GM12878 (cell line): ENCODE results near the gene TAF4. TPM values are rescaled to one million over a fixed set of nuclear protein-coding genes. Genes with fewer than 3 reads are reported as not detected.

Source experiments
- ATAC-seq: fragments of 200-7000 bp; cut with Tn5 transposase; 3 replicates; pipeline ENCODE4 v1.9.1; 2020; ENCODE audit warnings: mild to moderate bottlenecking, moderate library complexity
- BruUV-seq: library from RNA; stranded (reverse); fragments of 400-500 nt; replicated peaks from 2 replicates; lab custom pipeline; 2021; lab: Mats Ljungman, UMichigan
- CTCF ChIA-PET: fragments of 300-600 bp; sonication (Branson Sonifier 250); formaldehyde crosslinking; extraction: SDS; loops from one replicate; lab custom pipeline; 2021; ENCODE audit warnings: inconsistent platforms; lab: Yijun Ruan, JAX
- POLR2A ChIA-PET: fragments of 350-600 bp; formaldehyde crosslinking; extraction: SDS; loops from one replicate; lab custom pipeline; 2021; ENCODE audit warnings: inconsistent platforms; lab: Charles Lee
- RAD21 ChIA-PET: fragments of 300-600 bp; sonication (Branson Sonifier 250); formaldehyde crosslinking; loops from one replicate; lab custom pipeline; 2023; ENCODE audit warnings: antibody characterized with exemption; ENCODE audit not compliant: unreplicated experiment; lab: Charles Lee
- SMC1A ChIA-PET: fragments of 300-600 bp; sonication (Branson Sonifier 250); formaldehyde crosslinking; loops from one replicate; lab custom pipeline; 2023; ENCODE audit not compliant: unreplicated experiment, uncharacterized antibody; lab: Charles Lee
- DNase-seq: peaks from one replicate; pipeline ENCODE4 v3.0.0-alpha.2; 2011; ENCODE audit warnings: low read depth, low spot score
- FAIRE-seq: peaks from 3 replicates; lab custom pipeline; 2011; peaks lifted over from hg19 to GRCh38; lab: Jason Lieb, UNC
- H2AFZ ChIP-seq: 2 replicates; pipeline ENCODE4 v1.6.0; 2011; ENCODE audit warnings: low read depth, low read length, control low read depth; ENCODE audit not compliant: control insufficient read depth
- H3K27ac ChIP-seq: 2 replicates; pipeline ENCODE4 v1.5.1; 2011; ENCODE audit warnings: control low read depth; ENCODE audit not compliant: control insufficient read depth, insufficient read depth
- H3K27me3 ChIP-seq, 2 experiments: replicated peaks in 1 of 2; 2 replicates each; pipeline versions ENCODE4 v1.6.0 to v1.6.1; 2011; ENCODE audit warnings: low read length in 1 of 2; ENCODE audit not compliant: control insufficient read depth in 2 of 2, insufficient read depth in 2 of 2
- H3K36me3 ChIP-seq, 2 experiments: 2 replicates each; pipeline ENCODE4 v1.5.1; 2011; ENCODE audit warnings: low read length in 1 of 2; ENCODE audit not compliant: control insufficient read depth in 2 of 2, insufficient read depth in 2 of 2
- H3K4me1 ChIP-seq: 2 replicates; pipeline ENCODE4 v1.6.1; 2011; ENCODE audit warnings: mild to moderate bottlenecking, low read length, moderate library complexity, mixed read lengths; ENCODE audit not compliant: control insufficient read depth, insufficient read depth
- H3K4me2 ChIP-seq: 2 replicates; pipeline ENCODE4 v1.6.0; 2011; ENCODE audit warnings: control low read depth; ENCODE audit not compliant: control insufficient read depth, insufficient read depth
- H3K4me3 ChIP-seq: fragments of 200-600 bp; sonication (generic); 2 replicates; pipeline ENCODE4 v1.5.1; 2016
- H3K79me2 ChIP-seq: 2 replicates; pipeline ENCODE4 v1.6.0; 2011; ENCODE audit warnings: low read length; ENCODE audit not compliant: control insufficient read depth, insufficient read depth
- H3K9ac ChIP-seq: 2 replicates; pipeline ENCODE4 v1.8.0; 2011; ENCODE audit warnings: low read length, control low read depth, mixed read lengths; ENCODE audit not compliant: control insufficient read depth, insufficient read depth
- H3K9me3 ChIP-seq: replicated peaks from 3 replicates; pipeline ENCODE4 v1.5.1; 2011; ENCODE audit warnings: mild to moderate bottlenecking, low read length; ENCODE audit not compliant: control insufficient read depth, insufficient read depth
- H4K20me1 ChIP-seq: 2 replicates; pipeline ENCODE4 v1.6.0; 2011; ENCODE audit not compliant: control insufficient read depth, insufficient read depth
- ATF7 ChIP-seq: fragments of 450-650 bp; IDR thresholded peaks from 2 replicates; pipeline ENCODE4 v1.6.1; 2016; ENCODE audit warnings: low read depth, mild to moderate bottlenecking
- GATAD2B ChIP-seq: fragments of 450-650 bp; conservative IDR thresholded peaks from 2 replicates; pipeline ENCODE4 v1.6.1; 2017; ENCODE audit warnings: low read depth, mild to moderate bottlenecking, moderate library complexity
- KDM1A ChIP-seq: fragments of 200-600 bp; sonication (generic); IDR thresholded peaks from 2 replicates; pipeline ENCODE4 v1.6.1; 2016; ENCODE audit warnings: borderline replicate concordance
- LARP7 ChIP-seq: fragments of 450-650 bp; IDR thresholded peaks from 2 replicates; pipeline ENCODE4 v1.6.1; 2017; ENCODE audit warnings: mild to moderate bottlenecking
- NFYB ChIP-seq: IDR thresholded peaks from 2 replicates; pipeline ENCODE4 v1.6.1; 2011; ENCODE audit warnings: low read depth, mild to moderate bottlenecking, low read length, improper control_type of control experiment, moderate library complexity; ENCODE audit not compliant: insufficient read depth
- NR2C2 ChIP-seq: IDR thresholded peaks from 2 replicates; pipeline ENCODE4 v1.6.1; 2011; ENCODE audit warnings: borderline replicate concordance, low read depth; ENCODE audit not compliant: control insufficient read depth, insufficient read length
- PAX8 ChIP-seq: fragments of 450-650 bp; IDR thresholded peaks from 2 replicates; pipeline ENCODE4 v1.6.1; 2017; ENCODE audit warnings: mild to moderate bottlenecking, moderate library complexity
- PML ChIP-seq: IDR thresholded peaks from 2 replicates; pipeline ENCODE4 v1.6.1; 2012; ENCODE audit warnings: low read length, inconsistent platforms
- POLR2AphosphoS5 ChIP-seq: IDR thresholded peaks from 2 replicates; pipeline ENCODE4 v1.6.1; 2011; ENCODE audit warnings: mild to moderate bottlenecking, low read length, inconsistent platforms
- SIX5 ChIP-seq: IDR thresholded peaks from 2 replicates; pipeline ENCODE4 v1.6.1; 2011; ENCODE audit warnings: mild to moderate bottlenecking, low read depth, low read length, moderate library complexity; ENCODE audit not compliant: severe bottlenecking
- SMARCA5 ChIP-seq: fragments of 450-650 bp; IDR thresholded peaks from 2 replicates; pipeline ENCODE4 v1.6.1; 2017; ENCODE audit warnings: mild to moderate bottlenecking
- TAF1 ChIP-seq: IDR thresholded peaks from 2 replicates; pipeline ENCODE4 v1.6.1; 2011; ENCODE audit warnings: mild to moderate bottlenecking, low read depth, low read length, borderline replicate concordance
- TARDBP ChIP-seq: IDR thresholded peaks from 2 replicates; pipeline ENCODE4 v1.6.1; 2016; ENCODE audit warnings: borderline replicate concordance
- WGBS: methylation state at CpG from one replicate; pipeline ENCODE4 v1.1.6; 2016; ENCODE audit warnings: low lambda C conversion rate; ENCODE audit not compliant: insufficient replicate concordance, insufficient coverage; ENCODE audit errors: missing lambda C conversion rate; 5-methylcytosine and 5-hydroxymethylcytosine counted together
- in situ Hi-C: fragments of 300-500 bp; cut with MboI; formaldehyde crosslinking; loops from 9 replicates; pipeline ENCODE4 v1.14.3; 2018; ENCODE audit warnings: mixed read lengths
- intact Hi-C: fragments of 100-400 bp; cut with micrococcal nuclease; formaldehyde crosslinking; loops from one replicate; pipeline ENCODE4 v1.14.2; 2022; ENCODE audit not compliant: unreplicated experiment
- polyA plus RNA-seq, 11 experiments: library from polyadenylated mRNA; depleted of rRNA in 4 of 11; unstranded in 6 of 11; stranded (reverse) in 5 of 11; fragments of >200 nt; fragmentation: Nextera tagmentation in 4 of 11; fragmentation: Illumina TruSeq in 1 of 11; extraction: Ambion mirVana in 4 of 11; extraction: Trizol in 1 of 11; gene quantifications; 1 replicate in 1 of 11; 2 replicates in 10 of 11; pipeline versions ENCODE4 v1.2.1 to v1.2.3, GENCODE V29; 2011 to 2016; ENCODE audit warnings: inconsistent platforms in 2 of 11, missing spikeins in 2 of 11, low read depth in 1 of 11
- total RNA-seq, 4 experiments: library from RNA; depleted of rRNA in 3 of 4; stranded (reverse); fragments of >200 nt in 3 of 4; fragmentation: Illumina TruSeq in 1 of 4; extraction: Trizol in 1 of 4; gene quantifications; 2 replicates each; pipeline versions ENCODE4 v1.2.1 to v1.2.3, GENCODE V29; 2013 to 2021
- TF ChIP-seq, protein P1 (sequence below): IDR thresholded peaks from 2 replicates; pipeline ENCODE4 v1.6.1; 2012; ENCODE audit warnings: mild to moderate bottlenecking, low read depth, low read length
- TF ChIP-seq, protein P2 (sequence below): fragments of 150-350 bp; IDR thresholded peaks from 2 replicates; pipeline ENCODE4 v1.6.1; 2014; ENCODE audit warnings: mild to moderate bottlenecking, low read depth, low read length
- TF ChIP-seq, protein P3 (sequence below): fragments of 450-650 bp; formaldehyde crosslinking; IDR thresholded peaks from 2 replicates; pipeline ENCODE4 v1.4.0; 2020; ENCODE audit warnings: mild to moderate bottlenecking, moderate library complexity

TAF4 gene
- total and polyA plus RNA-seq, 10 of the 15 experiments (the other 5 are each of a cell fraction or from before 2014, with no cell fraction given), result 0.39 to 16.9 (median 3.4) TPM

DNA sequence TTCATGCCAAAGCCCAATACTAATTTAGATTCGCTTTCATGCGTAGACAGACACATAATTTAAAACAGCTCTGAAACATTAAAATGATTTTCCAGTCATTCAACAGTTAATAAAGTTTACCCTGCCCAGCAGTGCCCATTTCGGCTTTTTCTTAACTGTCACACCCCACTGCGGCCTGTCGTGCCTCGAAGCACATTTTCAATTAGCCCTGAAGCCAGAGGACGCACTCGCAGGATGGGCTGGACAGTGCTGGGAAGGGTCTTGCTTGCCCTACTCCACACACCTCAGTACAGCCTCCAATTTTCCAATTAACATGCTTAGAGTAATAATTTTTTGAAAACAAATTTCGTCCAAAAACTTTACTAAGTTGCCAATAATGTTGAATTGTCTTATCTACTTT, 35.3 kb downstream of the TAF4 start:
- no peak for DNase-seq
- H3K4me1 ChIP-seq, result peaks cover 22% of the 10 kb centered on the region
- no peak for TF ChIP-seq SIX5
- no peak for TF ChIP-seq TARDBP
- TF ChIP-seq, protein P1, sequence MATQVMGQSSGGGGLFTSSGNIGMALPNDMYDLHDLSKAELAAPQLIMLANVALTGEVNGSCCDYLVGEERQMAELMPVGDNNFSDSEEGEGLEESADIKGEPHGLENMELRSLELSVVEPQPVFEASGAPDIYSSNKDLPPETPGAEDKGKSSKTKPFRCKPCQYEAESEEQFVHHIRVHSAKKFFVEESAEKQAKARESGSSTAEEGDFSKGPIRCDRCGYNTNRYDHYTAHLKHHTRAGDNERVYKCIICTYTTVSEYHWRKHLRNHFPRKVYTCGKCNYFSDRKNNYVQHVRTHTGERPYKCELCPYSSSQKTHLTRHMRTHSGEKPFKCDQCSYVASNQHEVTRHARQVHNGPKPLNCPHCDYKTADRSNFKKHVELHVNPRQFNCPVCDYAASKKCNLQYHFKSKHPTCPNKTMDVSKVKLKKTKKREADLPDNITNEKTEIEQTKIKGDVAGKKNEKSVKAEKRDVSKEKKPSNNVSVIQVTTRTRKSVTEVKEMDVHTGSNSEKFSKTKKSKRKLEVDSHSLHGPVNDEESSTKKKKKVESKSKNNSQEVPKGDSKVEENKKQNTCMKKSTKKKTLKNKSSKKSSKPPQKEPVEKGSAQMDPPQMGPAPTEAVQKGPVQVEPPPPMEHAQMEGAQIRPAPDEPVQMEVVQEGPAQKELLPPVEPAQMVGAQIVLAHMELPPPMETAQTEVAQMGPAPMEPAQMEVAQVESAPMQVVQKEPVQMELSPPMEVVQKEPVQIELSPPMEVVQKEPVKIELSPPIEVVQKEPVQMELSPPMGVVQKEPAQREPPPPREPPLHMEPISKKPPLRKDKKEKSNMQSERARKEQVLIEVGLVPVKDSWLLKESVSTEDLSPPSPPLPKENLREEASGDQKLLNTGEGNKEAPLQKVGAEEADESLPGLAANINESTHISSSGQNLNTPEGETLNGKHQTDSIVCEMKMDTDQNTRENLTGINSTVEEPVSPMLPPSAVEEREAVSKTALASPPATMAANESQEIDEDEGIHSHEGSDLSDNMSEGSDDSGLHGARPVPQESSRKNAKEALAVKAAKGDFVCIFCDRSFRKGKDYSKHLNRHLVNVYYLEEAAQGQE, result no peak
- TF ChIP-seq, protein P2, sequence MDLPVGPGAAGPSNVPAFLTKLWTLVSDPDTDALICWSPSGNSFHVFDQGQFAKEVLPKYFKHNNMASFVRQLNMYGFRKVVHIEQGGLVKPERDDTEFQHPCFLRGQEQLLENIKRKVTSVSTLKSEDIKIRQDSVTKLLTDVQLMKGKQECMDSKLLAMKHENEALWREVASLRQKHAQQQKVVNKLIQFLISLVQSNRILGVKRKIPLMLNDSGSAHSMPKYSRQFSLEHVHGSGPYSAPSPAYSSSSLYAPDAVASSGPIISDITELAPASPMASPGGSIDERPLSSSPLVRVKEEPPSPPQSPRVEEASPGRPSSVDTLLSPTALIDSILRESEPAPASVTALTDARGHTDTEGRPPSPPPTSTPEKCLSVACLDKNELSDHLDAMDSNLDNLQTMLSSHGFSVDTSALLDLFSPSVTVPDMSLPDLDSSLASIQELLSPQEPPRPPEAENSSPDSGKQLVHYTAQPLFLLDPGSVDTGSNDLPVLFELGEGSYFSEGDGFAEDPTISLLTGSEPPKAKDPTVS, result no peak
- TF ChIP-seq PML, result no peak
- no peak for TF ChIP-seq LARP7
- no peak for TF ChIP-seq ATF7
- TF ChIP-seq GATAD2B, result no peak
- no peak for TF ChIP-seq NFYB
- no peak for TF ChIP-seq TAF1
- TF ChIP-seq, protein P3, sequence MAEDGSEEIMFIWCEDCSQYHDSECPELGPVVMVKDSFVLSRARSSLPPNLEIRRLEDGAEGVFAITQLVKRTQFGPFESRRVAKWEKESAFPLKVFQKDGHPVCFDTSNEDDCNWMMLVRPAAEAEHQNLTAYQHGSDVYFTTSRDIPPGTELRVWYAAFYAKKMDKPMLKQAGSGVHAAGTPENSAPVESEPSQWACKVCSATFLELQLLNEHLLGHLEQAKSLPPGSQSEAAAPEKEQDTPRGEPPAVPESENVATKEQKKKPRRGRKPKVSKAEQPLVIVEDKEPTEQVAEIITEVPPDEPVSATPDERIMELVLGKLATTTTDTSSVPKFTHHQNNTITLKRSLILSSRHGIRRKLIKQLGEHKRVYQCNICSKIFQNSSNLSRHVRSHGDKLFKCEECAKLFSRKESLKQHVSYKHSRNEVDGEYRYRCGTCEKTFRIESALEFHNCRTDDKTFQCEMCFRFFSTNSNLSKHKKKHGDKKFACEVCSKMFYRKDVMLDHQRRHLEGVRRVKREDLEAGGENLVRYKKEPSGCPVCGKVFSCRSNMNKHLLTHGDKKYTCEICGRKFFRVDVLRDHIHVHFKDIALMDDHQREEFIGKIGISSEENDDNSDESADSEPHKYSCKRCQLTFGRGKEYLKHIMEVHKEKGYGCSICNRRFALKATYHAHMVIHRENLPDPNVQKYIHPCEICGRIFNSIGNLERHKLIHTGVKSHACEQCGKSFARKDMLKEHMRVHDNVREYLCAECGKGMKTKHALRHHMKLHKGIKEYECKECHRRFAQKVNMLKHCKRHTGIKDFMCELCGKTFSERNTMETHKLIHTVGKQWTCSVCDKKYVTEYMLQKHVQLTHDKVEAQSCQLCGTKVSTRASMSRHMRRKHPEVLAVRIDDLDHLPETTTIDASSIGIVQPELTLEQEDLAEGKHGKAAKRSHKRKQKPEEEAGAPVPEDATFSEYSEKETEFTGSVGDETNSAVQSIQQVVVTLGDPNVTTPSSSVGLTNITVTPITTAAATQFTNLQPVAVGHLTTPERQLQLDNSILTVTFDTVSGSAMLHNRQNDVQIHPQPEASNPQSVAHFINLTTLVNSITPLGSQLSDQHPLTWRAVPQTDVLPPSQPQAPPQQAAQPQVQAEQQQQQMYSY (CRISPR knock-in tag), result no peak
- no peak for TF ChIP-seq PAX8
- no peak for TF ChIP-seq KDM1A
- TF ChIP-seq SMARCA5, result no peak
- TF ChIP-seq NR2C2, result no peak
- no peak for TF ChIP-seq POLR2AphosphoS5
- TF ChIP-seq, all 136 proteins: peak for 0
- ChIA-PET SMC1A (no interaction called here), POLR2A (no interaction called here), RAD21 (interaction anchor here (0.6 kb wide), 2 partner anchors 91 to 990 kb away, joined by 3 read pairs; no protein-coding TSS in a partner anchor), CTCF (no interaction called here)
- Histone ChIP-seq H3K27me3 (no peaks in the 10 kb centered on the region), H3K4me2 (peak overlapping the region; percentile 32), H3K36me3 (peaks cover 0 to 2% of the 10 kb centered on the region in 2 experiments; a peak in 2 of 4 replicates), H3K9ac (no peak overlapping the region), H3K4me3 (no peak overlapping the region), H4K20me1 (peaks cover 3% of the 10 kb centered on the region; the same call in 1 of the 2 replicates), H2AFZ (no peak overlapping the region), H3K79me2 (peaks cover 26% of the 10 kb centered on the region), H3K9me3 (no peaks in the 10 kb centered on the region; the same call in 2 of the 3 replicates), H3K27ac (peak overlapping the region; percentile 57)
- intact Hi-C loops (no loop called here), in situ Hi-C loops (no loop called here)
- ATAC-seq (no peak), FAIRE-seq (no peak)
- WGBS, result 88% methylated on average over 9 of the region's 9 CpGs
- BruUV-seq, result no TSS peak
